H1 (cell line): ENCODE results near the gene SSBP3. TPM values are rescaled to one million over a fixed set of nuclear protein-coding genes. Genes with fewer than 3 reads are reported as not detected.

Experiments used
- CBX8 ChIP-seq: fragments of 300-800, 300-1000 bp; sonication (generic); IDR thresholded peaks from 2 replicates; pipeline ENCODE4 v1.7.1; 2016; ENCODE audit warnings: low read depth, low read length, borderline replicate concordance
- CHD2 ChIP-seq: IDR thresholded peaks from 2 replicates; pipeline ENCODE4 v1.6.1; 2012; ENCODE audit warnings: low read length, improper control_type of control experiment
- JUND ChIP-seq: IDR thresholded peaks from 2 replicates; pipeline ENCODE4 v1.6.1; 2011; ENCODE audit warnings: mild to moderate bottlenecking, improper control_type of control experiment, low read length
- RBBP5 ChIP-seq: IDR thresholded peaks from 2 replicates; pipeline ENCODE4 v1.7.1; 2012; ENCODE audit warnings: low read depth, mild to moderate bottlenecking, inconsistent platforms, low read length, moderate library complexity, borderline replicate concordance
- ZNF274 ChIP-seq: IDR thresholded peaks from 2 replicates; pipeline ENCODE4 v1.7.0; 2012; ENCODE audit warnings: low read length, borderline replicate concordance; ENCODE audit errors: extremely low read depth
- polyA plus RNA-seq, 7 experiments: library from polyadenylated mRNA; depleted of rRNA in 3 of 7; stranded (reverse) in 5 of 7; unstranded in 2 of 7; fragments of >200 nt in 5 of 7; fragments of 200-250 nt in 2 of 7; gene quantifications; 1 replicate in 5 of 7; 2 replicates in 1 of 7; 4 replicates in 1 of 7; pipeline versions ENCODE4 v1.2.1 to v1.2.3, GENCODE V29; 2011 to 2013; ENCODE audit warnings: missing spikeins in 2 of 7, mixed read lengths in 2 of 7
- total RNA-seq: library from RNA; stranded (reverse); fragmentation: NEBNext Ultra II Directional; extraction: Animal tissue kit (Norgen Biotek cat#: 25700); gene quantifications from 2 replicates; pipeline ENCODE4 v1.2.1, GENCODE V29; 2021

SSBP3 gene
- total and polyA plus RNA-seq, 2 of the 8 experiments (the other 6 are each of a cell fraction or from before 2014, with no cell fraction given) = 99.7 to 133 TPM

DNA sequence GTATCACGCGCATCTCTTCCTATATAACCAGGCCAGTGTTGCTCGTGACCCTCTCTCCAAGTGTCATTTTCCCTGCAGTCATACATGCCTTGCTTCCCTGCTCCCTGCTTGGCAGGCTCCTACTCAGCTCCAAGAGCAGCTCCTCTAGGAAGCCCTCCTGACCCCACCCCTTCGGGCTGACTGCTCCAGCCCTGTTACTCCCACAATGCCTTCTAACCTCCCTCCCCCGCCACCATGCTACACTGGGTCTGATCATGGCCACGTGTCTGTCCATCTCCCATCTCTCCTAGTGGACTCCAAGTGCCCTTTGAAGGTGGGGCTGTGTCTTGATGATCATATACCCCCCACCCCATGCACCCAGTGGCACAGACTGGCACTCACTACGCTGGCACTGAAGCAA lies 161.5 kb downstream of the SSBP3 start (continued):
- no peak for TF ChIP-seq CHD2
- TF ChIP-seq ZNF274 = no peak
- TF ChIP-seq JUND = no peak
- TF ChIP-seq CBX8 = no peak
- TF ChIP-seq RBBP5 = no peak
